K562 (cell line): ENCODE results near the gene CCNY. TPM values are rescaled to one million over a fixed set of nuclear protein-coding genes. Genes with fewer than 3 reads are reported as not detected.

Experiments
- CBFB ChIP-seq: sonication (generic); formaldehyde crosslinking; IDR thresholded peaks from 2 replicates; pipeline ENCODE4 v1.4.0; 2020; ENCODE audit warnings: mild to moderate bottlenecking, missing genetic modification reagents
- CBX5 ChIP-seq: IDR thresholded peaks from 2 replicates; pipeline ENCODE4 v1.6.1; 2014; ENCODE audit warnings: low read depth, borderline replicate concordance
- FOXA1 ChIP-seq: fragments of 450-650 bp; IDR thresholded peaks from 2 replicates; pipeline ENCODE4 v1.6.1; 2016; ENCODE audit warnings: mild to moderate bottlenecking, borderline replicate concordance
- HNRNPK ChIP-seq: fragments of 200-400 bp; formaldehyde crosslinking; IDR thresholded peaks from one replicate; pipeline ENCODE4 v1.6.1; 2018; ENCODE audit warnings: mild to moderate bottlenecking, low read depth, low read length; ENCODE audit not compliant: poor library complexity, severe bottlenecking
- PHTF2 ChIP-seq: fragments of 250-450 bp; sonication (Bioruptor Pico); IDR thresholded peaks from 2 replicates; pipeline ENCODE4 v1.5.0; 2021; ENCODE audit warnings: mild to moderate bottlenecking
- SMAD4 ChIP-seq: fragments of 250-450 bp; sonication (Bioruptor Pico); conservative IDR thresholded peaks from 2 replicates; pipeline ENCODE4 v1.8.0; 2021; ENCODE audit warnings: inconsistent platforms, mild to moderate bottlenecking, moderate library complexity
- ZNF318 ChIP-seq, 2 experiments: fragments of 450-650 bp; IDR thresholded peaks; 2 replicates each; pipeline ENCODE4 v1.6.1; 2016; ENCODE audit warnings: mild to moderate bottlenecking in 2 of 2, borderline replicate concordance in 1 of 2, low read depth in 1 of 2, moderate library complexity in 1 of 2
- ZNF436 ChIP-seq: fragments of 250-450, 450-650 bp; sonication (Bioruptor Pico); formaldehyde crosslinking; IDR thresholded peaks from 2 replicates; pipeline ENCODE4 v1.7.0; 2020; ENCODE audit warnings: mild to moderate bottlenecking
- ZNF766 ChIP-seq: fragments of 200-800 bp; sonication (Bioruptor generic); conservative IDR thresholded peaks from 2 replicates; pipeline ENCODE4 v1.6.1; 2016; ENCODE audit warnings: missing genetic modification characterization, missing compliant biosample characterization
- polyA plus RNA-seq, 8 experiments: library from polyadenylated mRNA; depleted of rRNA in 4 of 8; stranded (reverse) in 5 of 8; unstranded in 3 of 8; fragments of >200 nt; fragmentation: Nextera tagmentation in 2 of 8; fragmentation: Illumina TruSeq in 1 of 8; extraction: Ambion mirVana in 2 of 8; extraction: Trizol in 1 of 8; gene quantifications; 2 replicates each; pipeline versions ENCODE4 v1.2.1 to v1.2.3, GENCODE V29; 2011 to 2014; ENCODE audit warnings: inconsistent platforms in 1 of 8, missing spikeins in 1 of 8
- total RNA-seq, 7 experiments: library from RNA; depleted of rRNA in 6 of 7; stranded (reverse); fragments of >200 nt in 6 of 7; fragmentation: Illumina TruSeq in 2 of 7; extraction: Trizol in 2 of 7; gene quantifications; 2 replicates each; pipeline versions ENCODE4 v1.2.1 to v1.2.3, GENCODE V29; 2011 to 2021; ENCODE audit warnings: low replicate concordance in 1 of 7
- TF ChIP-seq, protein P1 (sequence below): fragments of 250-450 bp; sonication (Bioruptor Pico); IDR thresholded peaks from 2 replicates; pipeline ENCODE4 v1.4.0; 2020; ENCODE audit warnings: mild to moderate bottlenecking, moderate library complexity
- TF ChIP-seq, protein P2 (sequence below): sonication (generic); IDR thresholded peaks from 2 replicates; pipeline ENCODE4 v1.6.1; 2016
- TF ChIP-seq, protein P3 (sequence below): fragments of 450-650 bp; conservative IDR thresholded peaks from 2 replicates; pipeline ENCODE4 v1.6.1; 2016; ENCODE audit warnings: missing genetic modification characterization, low read depth, mild to moderate bottlenecking, control low read depth, missing compliant biosample characterization

The CCNY gene
- total and polyA plus RNA-seq, 9 of the 15 experiments (the other 6 are each of a cell fraction or from before 2014, with no cell fraction given): 8.4 to 109 (median 38.6) TPM

DNA sequence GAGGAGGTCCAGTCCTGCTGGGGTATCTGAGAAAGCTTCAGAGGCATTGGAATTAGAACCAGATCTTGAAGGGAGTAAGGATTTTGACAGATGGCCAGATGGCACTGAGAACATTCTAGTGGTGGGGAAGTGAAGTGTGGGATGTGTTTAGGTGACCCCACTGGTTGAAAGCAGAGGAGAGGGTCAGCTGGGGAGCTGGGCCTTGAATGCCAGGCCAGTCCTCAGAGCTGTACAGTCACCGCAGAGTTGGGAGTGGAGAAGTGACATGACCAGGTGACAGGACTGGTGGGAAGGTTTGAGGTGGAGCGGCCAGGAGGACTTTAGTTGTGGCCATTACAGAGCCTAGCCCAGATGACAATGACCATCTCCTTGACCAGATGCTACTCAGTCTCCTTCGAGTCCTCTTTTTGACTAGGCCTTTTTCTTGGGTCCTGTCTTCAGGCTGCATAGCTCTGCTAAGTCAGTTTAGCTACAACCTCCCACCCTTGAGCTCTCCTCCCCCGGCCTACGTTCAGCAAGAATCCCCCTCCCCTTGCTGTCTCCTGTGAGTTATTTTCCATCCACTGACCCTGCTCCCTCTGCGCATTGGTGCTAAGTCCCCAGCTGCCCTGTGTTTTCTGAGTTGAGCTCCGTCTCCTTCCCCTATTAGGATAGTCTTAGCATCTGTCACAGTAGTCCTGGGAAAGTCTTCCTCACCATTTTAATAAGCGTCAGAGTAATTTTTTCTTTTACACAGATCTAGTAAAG is 56.3 kb downstream of the CCNY start (continued):
- no peak for TF ChIP-seq PHTF2 (CRISPR knock-in tag)
- TF ChIP-seq HNRNPK: no peak
- TF ChIP-seq, protein P1, sequence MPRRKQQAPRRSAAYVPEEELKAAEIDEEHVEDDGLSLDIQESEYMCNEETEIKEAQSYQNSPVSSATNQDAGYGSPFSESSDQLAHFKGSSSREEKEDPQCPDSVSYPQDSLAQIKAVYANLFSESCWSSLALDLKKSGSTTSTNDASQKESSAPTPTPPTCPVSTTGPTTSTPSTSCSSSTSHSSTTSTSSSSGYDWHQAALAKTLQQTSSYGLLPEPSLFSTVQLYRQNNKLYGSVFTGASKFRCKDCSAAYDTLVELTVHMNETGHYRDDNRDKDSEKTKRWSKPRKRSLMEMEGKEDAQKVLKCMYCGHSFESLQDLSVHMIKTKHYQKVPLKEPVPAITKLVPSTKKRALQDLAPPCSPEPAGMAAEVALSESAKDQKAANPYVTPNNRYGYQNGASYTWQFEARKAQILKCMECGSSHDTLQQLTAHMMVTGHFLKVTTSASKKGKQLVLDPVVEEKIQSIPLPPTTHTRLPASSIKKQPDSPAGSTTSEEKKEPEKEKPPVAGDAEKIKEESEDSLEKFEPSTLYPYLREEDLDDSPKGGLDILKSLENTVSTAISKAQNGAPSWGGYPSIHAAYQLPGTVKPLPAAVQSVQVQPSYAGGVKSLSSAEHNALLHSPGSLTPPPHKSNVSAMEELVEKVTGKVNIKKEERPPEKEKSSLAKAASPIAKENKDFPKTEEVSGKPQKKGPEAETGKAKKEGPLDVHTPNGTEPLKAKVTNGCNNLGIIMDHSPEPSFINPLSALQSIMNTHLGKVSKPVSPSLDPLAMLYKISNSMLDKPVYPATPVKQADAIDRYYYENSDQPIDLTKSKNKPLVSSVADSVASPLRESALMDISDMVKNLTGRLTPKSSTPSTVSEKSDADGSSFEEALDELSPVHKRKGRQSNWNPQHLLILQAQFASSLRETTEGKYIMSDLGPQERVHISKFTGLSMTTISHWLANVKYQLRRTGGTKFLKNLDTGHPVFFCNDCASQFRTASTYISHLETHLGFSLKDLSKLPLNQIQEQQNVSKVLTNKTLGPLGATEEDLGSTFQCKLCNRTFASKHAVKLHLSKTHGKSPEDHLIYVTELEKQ (CRISPR knock-in tag): no peak
- TF ChIP-seq FOXA1: no peak
- TF ChIP-seq CBFB (CRISPR knock-in tag): no peak
- no peak for TF ChIP-seq CBX5
- no peak for TF ChIP-seq ZNF318 (IDR thresholded peaks at IDR 0.05; ENCODE audit: borderline replicate concordance in 1 of 2, low read depth in 1 of 2)
- TF ChIP-seq, protein P2, sequence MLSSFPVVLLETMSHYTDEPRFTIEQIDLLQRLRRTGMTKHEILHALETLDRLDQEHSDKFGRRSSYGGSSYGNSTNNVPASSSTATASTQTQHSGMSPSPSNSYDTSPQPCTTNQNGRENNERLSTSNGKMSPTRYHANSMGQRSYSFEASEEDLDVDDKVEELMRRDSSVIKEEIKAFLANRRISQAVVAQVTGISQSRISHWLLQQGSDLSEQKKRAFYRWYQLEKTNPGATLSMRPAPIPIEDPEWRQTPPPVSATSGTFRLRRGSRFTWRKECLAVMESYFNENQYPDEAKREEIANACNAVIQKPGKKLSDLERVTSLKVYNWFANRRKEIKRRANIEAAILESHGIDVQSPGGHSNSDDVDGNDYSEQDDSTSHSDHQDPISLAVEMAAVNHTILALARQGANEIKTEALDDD: peak; percentile 39
- no peak for TF ChIP-seq ZNF436
- peak; percentile 56 for TF ChIP-seq SMAD4
- TF ChIP-seq ZNF766 (CRISPR knock-in tag): 0 out of 2 replicates have a peak, but pooled peaks have one; percentile 34
- TF ChIP-seq, protein P3, sequence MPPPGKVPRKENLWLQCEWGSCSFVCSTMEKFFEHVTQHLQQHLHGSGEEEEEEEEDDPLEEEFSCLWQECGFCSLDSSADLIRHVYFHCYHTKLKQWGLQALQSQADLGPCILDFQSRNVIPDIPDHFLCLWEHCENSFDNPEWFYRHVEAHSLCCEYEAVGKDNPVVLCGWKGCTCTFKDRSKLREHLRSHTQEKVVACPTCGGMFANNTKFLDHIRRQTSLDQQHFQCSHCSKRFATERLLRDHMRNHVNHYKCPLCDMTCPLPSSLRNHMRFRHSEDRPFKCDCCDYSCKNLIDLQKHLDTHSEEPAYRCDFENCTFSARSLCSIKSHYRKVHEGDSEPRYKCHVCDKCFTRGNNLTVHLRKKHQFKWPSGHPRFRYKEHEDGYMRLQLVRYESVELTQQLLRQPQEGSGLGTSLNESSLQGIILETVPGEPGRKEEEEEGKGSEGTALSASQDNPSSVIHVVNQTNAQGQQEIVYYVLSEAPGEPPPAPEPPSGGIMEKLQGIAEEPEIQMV (tag): peak; percentile 10; the same call in 1 of the 2 replicates
